ENCODE results near the gene RFNG. TPM values are rescaled to one million over a fixed set of nuclear protein-coding genes. Genes with fewer than 3 reads are reported as not detected.

The RFNG gene
- total and polyA plus RNA-seq, 8 donors = 29.3 to 52.7 (median 45.5) TPM

DNA sequence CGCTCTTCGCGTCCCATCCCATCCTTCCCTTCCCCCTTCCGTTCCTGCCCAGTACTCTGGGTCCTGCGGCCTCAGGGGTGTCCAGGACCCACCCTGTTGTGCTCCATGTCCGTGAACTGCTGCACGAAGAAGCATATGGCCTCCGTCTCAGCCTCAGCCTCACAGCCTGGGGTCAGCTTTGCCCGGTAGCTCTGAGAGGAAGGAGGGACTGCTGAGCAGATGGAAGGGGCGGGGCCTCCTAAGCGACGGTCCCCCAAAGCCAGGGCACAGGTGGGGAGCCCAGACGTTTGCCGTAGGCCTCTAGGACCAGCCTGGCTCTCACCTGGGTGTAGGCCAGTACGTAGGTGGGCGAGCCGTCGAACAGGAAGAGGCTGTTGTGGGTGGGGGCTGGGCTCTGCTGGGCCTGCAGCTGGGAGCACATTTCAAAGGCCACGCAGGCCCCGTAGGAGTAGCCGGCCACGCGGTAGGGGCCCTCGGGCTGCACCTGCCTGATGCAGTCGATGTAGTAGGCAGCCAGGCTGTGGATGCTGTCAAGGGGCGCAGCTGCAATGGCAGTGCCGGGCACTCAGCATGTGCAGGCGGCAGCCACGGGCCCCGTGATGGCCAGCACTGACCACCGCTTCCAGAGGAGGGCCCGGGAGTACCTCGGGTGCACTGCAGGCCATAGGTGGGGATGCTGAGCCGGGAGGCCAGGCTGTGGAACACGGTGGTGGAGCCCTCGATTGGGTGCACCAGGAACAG is 28.6 kb upstream of the RFNG start:
- DNase-seq (no peak), ATAC-seq (no peak)
- intact Hi-C loops (cut with DNase I) = no loop called here
- Histone ChIP-seq H3K9me3 (no peaks in the 10 kb centered on the region), H3K27me3 (no peaks in the 10 kb centered on the region), H3K4me1 (no peaks in the 10 kb centered on the region), H3K36me3 (peaks cover 0 to 82% of the 10 kb centered on the region in 2 donors), H3K4me3 (no peak overlapping the region), H3K27ac (no peak overlapping the region)
- TF ChIP-seq, protein P1, sequence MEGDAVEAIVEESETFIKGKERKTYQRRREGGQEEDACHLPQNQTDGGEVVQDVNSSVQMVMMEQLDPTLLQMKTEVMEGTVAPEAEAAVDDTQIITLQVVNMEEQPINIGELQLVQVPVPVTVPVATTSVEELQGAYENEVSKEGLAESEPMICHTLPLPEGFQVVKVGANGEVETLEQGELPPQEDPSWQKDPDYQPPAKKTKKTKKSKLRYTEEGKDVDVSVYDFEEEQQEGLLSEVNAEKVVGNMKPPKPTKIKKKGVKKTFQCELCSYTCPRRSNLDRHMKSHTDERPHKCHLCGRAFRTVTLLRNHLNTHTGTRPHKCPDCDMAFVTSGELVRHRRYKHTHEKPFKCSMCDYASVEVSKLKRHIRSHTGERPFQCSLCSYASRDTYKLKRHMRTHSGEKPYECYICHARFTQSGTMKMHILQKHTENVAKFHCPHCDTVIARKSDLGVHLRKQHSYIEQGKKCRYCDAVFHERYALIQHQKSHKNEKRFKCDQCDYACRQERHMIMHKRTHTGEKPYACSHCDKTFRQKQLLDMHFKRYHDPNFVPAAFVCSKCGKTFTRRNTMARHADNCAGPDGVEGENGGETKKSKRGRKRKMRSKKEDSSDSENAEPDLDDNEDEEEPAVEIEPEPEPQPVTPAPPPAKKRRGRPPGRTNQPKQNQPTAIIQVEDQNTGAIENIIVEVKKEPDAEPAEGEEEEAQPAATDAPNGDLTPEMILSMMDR (IDR thresholded peaks at IDR 0.05) = no peak

DNA sequence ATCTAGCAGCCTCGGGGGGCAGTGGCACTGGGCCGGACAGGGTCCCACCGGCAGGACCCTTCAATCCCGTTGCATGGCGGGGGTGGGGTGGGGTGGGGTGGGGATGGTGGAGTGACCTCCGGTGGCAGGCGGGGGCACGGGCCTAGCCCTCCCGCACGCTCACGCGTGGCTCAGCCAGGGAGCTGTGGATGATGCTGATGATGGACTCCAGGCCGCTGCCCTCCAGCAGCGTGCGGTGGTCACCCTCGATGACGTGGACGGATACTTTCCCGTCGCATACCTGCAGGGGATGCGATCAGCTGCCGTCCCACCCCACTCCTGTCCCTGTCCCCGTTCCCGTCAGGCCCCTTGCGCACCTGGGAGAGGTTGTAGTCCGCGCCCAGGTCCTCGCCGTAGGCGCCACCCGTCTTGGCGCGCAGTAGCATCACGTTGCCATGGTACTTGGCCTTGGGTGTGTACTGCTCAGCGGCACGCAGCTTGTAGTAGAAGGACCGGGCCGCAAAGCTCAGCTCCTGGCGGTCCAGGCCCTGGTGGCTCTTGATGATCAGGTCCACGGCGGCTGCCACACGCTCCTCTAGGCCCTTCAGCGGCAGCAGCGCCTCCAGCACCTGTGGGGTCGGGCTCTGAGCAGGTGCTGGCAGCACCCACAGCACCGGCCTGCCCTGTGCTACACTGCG is 27.5 kb upstream of the RFNG start:
- Histone ChIP-seq H3K9me3 (no peaks in the 10 kb centered on the region), H3K27me3 (no peaks in the 10 kb centered on the region), H3K4me3 (no peak overlapping the region), H3K36me3 (peaks cover 0 to 72% of the 10 kb centered on the region in 2 donors), H3K4me1 (no peaks in the 10 kb centered on the region), H3K27ac (no peak overlapping the region)
- intact Hi-C loops (cut with DNase I) = no loop called here
- TF ChIP-seq, protein P1 (IDR thresholded peaks at IDR 0.05) = no peak
- ATAC-seq (no peak), DNase-seq (no peak)

DNA sequence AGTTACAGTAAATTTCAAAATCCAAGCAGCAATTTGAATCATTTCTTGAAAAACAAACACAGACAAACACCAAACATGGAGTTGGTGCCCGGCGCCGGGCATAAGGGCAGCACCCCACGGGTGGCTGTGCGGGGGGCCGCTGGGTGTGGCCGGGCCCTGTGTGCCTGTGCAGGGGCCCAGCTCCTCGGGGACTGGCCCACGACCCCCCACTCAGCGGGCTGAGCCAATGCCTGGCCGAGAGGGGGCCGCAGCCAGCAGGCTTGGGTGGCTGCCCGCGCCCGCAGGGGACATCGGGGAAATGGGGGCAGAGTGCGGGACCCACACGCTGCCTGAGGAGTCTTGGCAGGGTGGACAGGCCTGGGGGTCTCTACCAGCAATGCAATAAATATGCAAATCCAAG is 26.8 kb upstream of the RFNG start:
- intact Hi-C loops (cut with DNase I) = no loop called here
- no peaks in the 10 kb centered on the region for H3K4me1 ChIP-seq
- no peak overlapping the region for H3K27ac ChIP-seq
- no peaks in the 10 kb centered on the region for H3K27me3 ChIP-seq
- H3K36me3 ChIP-seq = peaks cover 0 to 64% of the 10 kb centered on the region in 2 donors
- ATAC-seq = no peak
- no peak overlapping the region for H3K4me3 ChIP-seq
- TF ChIP-seq, protein P1 (IDR thresholded peaks at IDR 0.05) = no peak
- DNase-seq = no peak
- H3K9me3 ChIP-seq = no peaks in the 10 kb centered on the region

DNA sequence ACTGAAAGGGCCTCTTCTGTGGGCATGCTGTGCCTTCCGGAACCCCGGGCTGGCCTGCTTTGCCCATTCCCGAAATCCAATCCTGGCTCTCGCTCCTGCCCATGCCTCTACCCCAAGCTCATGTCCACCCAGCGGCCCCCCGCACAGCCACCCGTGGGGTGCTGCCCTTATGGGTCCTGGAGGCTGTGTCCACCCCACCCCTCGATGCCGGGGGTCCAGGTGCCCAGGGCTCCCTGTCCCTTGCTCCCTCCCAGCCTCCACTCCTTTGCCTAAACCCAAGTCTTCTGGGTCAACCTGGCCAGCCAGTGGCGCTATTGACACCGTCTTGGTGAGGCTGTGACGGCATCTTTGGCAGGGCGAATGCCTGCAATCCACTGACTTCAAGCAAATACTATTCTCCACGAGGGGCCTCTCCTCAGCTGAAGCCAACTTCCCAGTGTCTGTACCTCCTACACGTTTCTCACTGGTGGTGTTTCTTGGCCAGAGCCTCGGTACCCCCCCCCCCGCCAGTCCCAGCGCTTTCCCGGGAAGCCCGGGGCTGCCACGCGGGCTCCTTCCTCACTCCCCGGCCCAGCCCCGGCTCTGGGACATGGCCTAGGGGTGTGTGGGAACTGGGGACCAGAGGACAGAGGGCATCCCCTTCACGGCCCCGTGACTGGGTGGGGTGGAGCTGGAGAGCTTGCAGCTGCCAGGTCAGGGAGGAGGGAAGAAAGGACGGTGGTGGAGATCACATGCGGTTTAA is 26.2 kb upstream of the RFNG start:
- Histone ChIP-seq H3K27me3 (no peaks in the 10 kb centered on the region), H3K9me3 (no peaks in the 10 kb centered on the region), H3K4me3 (no peak overlapping the region), H3K4me1 (no peaks in the 10 kb centered on the region), H3K36me3 (peaks cover 0 to 58% of the 10 kb centered on the region in 2 donors), H3K27ac (no peak overlapping the region)
- no peak for DNase-seq
- TF ChIP-seq, protein P1 (IDR thresholded peaks at IDR 0.05) = no peak
- intact Hi-C loops (cut with DNase I) = no loop called here
- ATAC-seq = peak; percentile 6
